Measurements from ENCODE around the gene RBBP5. TPM values are rescaled to one million over a fixed set of nuclear protein-coding genes. Genes with fewer than 3 reads are reported as not detected.
A peak's percentile ranks its signal among the peaks of the same experiment; 100 is the strongest.

Gene RBBP5
- total RNA-seq, 1 experiment from 2014 or later = 33.5 TPM

DNA sequence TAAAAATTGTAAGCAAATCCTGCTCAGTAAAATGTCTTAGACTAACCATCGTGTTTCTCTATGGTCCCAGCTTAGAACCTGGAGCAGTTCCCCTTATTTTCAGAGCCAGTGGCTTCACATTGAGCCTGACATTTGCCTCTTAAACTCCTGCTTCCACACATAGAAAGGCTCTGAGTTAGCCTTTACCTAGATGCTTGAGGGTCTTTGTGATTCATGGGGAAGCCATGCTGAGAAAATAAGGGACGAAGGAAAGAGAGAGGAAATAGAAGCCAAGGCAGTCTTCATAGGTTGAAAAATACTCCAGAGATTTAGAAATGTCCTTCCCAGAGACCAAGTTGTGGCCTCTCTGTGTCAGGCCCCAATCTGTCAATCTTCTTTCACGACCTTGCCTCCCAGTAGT lies 16.1 kb upstream of the RBBP5 start:
- in situ Hi-C loops (cut with HindIII; ENCODE audit: low sequenced_read_pairs) = no loop called here
- DNase-seq (ENCODE audit: low spot score) = no peak

DNA sequence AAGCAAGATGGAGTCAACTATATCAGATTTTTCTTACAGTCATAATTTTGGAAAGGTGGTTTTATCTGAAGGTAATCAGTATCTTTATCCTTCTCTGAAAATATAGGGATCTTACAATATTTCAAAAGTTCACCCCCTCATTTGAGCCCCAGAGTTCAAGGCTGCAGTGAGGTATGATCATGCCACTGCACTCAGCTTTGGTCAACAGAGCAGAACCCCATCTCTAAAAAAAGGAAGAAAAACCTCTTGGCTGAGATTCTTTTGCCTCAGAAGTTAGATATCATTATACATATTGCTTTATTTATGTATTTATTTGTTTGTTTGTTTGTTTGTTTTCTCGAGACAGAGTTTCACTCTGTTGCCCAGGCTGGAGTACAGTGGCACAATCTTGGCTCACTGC lies 11.5 kb upstream of the RBBP5 start:
- no peak for DNase-seq (ENCODE audit: low spot score)
- in situ Hi-C loops (cut with HindIII; ENCODE audit: low sequenced_read_pairs) = no loop called here

DNA sequence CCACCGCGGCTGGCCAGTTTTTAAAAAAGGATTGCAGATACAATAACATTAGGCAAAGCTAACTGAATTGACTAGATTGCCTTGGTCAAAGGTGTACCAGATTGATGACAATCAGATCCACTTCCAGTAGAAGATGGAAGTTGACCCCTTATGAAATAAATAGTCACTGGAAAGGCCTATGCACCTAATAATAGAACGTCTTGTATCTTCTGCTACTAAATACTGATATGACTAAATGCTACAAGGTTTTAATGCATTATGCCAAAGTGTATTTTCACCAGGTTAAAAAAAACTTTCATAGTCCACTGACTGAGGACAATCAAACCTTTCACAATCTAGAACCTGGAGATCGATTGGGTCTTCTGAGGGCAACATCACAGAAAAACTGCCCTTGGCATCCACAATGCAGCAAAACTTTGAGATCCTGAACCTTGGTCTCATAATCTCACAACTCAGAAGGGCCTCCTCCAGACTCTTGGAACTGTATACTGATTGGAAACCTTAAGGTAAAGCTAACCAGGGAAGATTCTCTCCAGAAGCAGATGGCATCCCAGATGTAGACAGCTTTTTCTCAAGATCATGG lies 7.8 kb upstream of the RBBP5 start:
- no peak for DNase-seq (ENCODE audit: low spot score)
- in situ Hi-C loops (cut with HindIII; ENCODE audit: low sequenced_read_pairs) = no loop called here

DNA sequence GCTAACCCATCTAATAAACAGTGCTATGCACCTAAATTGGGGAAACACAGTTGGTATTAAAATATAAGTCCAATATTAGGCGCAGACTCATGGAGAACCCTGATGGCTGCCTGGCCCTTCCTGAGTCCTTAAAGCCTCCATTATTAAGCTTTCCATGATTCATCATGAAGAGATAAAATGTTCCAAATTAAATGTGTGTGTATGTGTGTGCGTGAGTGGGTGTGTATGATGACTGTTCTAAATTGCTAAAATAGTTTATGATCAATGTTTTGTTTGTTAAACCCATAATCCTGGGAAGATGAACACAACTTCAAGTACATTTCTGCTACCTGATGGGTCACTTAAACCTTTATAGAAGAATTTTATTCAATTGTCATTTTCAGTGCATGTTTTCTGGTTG lies 6.3 kb upstream of the RBBP5 start:
- no peak for DNase-seq (ENCODE audit: low spot score)
- in situ Hi-C loops (cut with HindIII; ENCODE audit: low sequenced_read_pairs) = no loop called here

DNA sequence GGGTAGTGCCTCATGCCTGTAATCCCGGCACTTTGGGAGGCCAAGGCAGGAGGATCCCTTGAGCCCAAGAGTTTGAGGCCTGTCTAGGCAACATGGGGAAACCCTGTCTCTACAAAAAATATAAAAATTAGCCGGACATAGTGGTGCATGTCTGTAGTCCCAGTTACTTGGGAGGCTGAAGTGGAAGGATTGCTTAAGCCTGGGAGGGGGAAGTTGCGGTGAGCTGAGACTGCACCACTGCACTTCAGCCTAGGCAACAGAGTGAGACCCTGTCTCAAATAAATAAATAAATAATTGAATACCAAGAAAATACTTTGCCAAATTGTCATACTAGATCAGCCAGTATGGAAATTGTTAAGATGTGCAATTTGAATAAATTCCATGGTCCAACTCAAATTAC lies 5.9 kb upstream of the RBBP5 start:
- no peak for DNase-seq (ENCODE audit: low spot score)
- in situ Hi-C loops (cut with HindIII; ENCODE audit: low sequenced_read_pairs) = no loop called here

DNA sequence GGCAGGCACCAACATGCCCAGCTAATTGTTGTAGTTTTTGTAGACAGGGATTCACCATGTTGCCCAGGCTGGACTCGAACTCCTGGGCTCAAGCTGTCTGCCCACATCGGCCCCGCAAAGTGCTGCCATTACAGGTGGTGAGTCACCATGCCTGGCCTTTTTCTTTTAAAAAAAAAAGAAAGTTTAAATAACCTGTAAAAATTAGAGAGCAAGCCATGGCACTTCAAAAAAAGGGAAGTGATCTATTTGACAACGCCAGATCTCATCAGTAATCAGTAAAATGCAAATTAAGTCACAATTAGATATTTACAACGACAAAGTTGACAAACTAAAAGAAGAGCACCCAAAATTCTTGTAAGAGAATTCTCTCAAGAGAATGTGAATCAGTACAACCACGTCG lies 2.9 kb upstream of the RBBP5 start:
- in situ Hi-C loops (cut with HindIII; ENCODE audit: low sequenced_read_pairs) = no loop called here
- DNase-seq (ENCODE audit: low spot score) = no peak

DNA sequence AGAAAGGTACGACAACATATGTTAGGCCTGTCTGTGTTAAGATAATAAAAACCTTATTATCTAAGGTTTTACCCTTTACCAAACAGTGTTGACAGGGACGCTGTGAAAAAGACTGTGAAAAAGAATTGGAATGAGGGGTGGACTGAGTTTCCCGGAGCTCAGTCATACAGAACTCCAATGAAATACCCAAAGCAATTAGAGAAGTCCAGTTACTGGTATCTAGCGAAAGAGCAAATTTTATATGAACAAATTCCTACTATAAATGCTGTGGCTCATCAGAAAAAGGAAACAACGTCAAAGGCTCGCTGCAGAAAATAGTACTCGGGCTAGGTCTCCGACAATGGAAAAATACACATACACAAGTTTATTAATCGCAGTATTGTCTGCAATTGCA lies 708 bp upstream of the RBBP5 start:
- in situ Hi-C loops (cut with HindIII; ENCODE audit: low sequenced_read_pairs) = no loop called here

DNA sequence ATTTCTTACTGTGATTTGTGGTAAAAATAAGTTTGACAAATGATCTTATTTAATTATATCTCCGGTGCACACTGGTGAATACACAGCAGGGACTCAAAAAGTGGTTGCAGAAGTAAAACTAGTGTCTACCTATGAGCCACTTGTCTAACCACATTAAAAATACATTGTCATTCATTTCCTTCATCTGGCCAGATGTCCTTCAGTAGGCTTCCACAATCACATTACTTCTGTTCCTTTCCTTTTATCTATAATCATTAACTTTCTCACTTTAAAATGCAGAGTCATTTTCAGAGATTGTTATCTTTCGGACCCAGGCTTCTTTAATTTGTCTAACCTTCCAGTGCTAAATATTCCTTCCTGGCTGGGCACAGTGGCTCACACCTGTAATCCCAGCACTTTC lies 3.0 kb downstream of the RBBP5 start:
- no peak for DNase-seq (ENCODE audit: low spot score)
- in situ Hi-C loops (cut with HindIII; ENCODE audit: low sequenced_read_pairs) = no loop called here

More for the DNA sequence above, 708 bp upstream of the RBBP5 start:
- no peak for DNase-seq (ENCODE audit: low spot score)

DNA sequence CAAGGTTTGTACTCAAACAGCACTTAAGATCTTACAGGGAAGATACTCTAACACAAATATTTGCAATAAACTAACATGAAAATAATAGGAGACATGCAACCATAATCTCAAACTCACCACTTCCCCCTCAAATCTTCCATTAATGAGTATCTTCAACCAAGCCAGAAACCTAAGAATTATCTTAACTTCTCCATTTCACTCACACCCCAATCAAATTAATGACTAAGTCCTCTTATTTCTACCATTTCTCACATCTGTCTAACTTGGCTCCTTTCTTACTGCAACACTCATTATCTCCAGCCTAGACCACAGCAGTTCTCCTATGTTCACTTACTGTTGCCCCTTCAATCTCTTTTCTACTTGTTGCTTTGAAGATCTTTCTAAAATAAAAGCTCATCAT lies 10.4 kb downstream of the RBBP5 start:
- in situ Hi-C loops (cut with HindIII; ENCODE audit: low sequenced_read_pairs) = no loop called here
- DNase-seq (ENCODE audit: low spot score) = no peak

DNA sequence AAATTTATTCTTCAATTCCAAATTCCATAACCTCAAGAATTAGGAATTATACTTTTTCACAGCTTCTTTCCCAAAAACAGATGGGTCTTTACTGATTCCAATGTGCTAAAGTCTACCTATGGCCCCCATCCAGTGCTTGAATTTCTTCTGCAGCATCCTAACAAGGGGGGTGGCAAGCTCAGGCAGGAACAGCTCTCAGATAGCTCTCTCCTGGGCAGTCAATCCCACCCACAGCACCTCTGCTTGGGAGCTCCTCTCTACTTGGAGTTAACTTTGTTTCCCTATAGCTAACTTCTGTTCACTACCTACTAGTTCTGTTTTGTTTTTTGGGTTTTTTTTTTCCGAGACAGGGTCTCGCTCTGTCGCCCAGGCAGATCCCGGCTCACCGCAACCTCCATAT lies 12.1 kb downstream of the RBBP5 start:
- DNase-seq (ENCODE audit: low spot score) = no peak
- in situ Hi-C loops (cut with HindIII; ENCODE audit: low sequenced_read_pairs) = no loop called here

DNA sequence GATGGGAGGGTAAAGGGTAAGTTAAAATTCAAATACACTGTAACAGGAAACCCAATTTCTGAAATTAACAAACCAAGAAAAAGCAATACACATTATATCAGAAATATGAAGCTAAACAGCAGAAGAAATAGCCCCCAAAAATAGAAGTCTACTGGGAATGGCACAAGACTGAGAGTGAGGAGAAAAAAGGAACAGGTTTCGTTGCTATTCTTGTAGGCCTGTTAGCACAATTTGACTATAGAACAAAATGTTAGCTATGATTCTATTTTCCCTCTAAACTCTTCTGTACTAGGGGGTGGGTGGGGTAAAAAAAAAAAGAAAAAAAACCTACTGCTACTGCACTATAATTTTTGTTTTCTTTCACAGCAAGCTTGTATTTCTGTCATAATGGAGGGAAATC lies 12.5 kb downstream of the RBBP5 start:
- in situ Hi-C loops (cut with HindIII; ENCODE audit: low sequenced_read_pairs) = no loop called here
- DNase-seq (ENCODE audit: low spot score) = no peak

DNA sequence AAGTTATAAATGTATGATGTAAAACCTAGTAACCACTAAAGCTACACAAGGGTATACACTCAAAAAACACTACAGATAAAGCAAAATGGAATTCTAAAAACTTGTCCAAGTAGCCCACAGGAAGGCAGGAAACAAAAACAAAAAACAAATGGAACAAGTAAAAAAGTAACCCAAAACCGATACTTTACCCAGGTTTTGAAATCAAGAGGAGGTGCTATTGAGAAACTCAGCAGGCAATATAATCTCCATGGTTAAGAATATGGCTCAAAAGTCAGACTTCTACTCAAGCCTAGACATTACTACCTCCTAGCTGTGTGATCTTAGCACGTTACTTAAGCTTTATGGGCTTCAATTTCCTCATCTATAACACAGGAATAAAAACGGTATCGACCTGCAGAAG lies 13.3 kb downstream of the RBBP5 start:
- DNase-seq (ENCODE audit: low spot score) = no peak
- in situ Hi-C loops (cut with HindIII; ENCODE audit: low sequenced_read_pairs) = no loop called here

DNA sequence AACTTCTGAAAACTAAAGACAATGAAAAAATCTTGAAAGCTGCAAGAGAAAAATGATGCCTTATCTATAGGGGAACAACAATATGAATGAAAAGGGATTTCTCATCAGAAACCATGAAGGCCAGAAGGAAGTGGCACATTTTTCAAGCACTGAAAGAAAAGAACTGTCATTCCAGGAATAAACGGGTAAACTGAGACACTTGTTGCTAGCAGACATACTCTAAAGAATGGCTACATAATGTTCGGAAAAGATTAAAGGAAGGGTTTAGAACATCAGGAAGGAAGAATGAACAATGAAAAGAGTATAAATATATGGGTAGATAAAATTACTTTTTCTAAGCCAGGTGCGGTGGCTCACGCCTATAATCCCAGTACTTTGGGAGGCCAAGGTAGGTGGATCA lies 14.5 kb downstream of the RBBP5 start:
- DNase-seq (ENCODE audit: low spot score) = no peak
- in situ Hi-C loops (cut with HindIII; ENCODE audit: low sequenced_read_pairs) = no loop called here

DNA sequence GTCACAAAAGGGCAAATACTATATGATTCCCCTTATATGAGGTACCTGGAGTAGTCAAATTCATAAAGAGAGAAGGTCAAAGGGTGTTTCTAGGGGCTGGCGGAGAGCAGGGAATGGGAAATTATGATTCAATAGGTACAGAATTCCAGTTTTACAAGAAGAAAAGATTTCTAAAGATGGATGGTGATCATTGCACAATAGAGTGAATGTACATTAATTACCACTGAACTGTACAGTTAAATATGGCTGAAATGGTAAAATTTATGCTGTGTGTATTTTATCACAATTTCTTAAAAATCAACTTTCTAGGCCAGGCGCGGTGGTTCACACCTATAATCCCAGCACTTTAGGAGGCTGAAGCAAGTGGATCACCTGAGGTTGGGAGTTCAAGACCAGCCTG lies 19.4 kb downstream of the RBBP5 start:
- in situ Hi-C loops (cut with HindIII; ENCODE audit: low sequenced_read_pairs) = no loop called here
- DNase-seq (ENCODE audit: low spot score) = no peak

DNA sequence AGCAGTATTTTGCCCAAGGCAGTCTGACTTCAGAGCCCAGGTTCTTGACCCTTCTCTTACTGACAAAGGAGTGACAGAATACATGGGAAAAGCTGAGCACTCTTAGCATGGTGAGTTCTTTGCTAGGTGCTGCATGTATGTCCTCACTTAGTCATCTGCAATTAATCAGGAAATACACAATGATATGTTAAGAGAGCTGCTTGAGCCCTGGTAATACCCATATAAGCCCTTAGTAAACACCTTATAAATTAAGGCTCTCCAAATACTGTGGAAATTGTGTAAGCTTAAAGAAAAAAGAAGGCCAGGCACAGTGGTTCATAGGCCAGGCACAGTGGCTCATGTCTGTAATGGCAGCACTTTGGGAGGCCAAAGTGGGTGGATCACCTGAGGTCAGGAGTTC lies 23.5 kb downstream of the RBBP5 start:
- no peak for DNase-seq (ENCODE audit: low spot score)
- in situ Hi-C loops (cut with HindIII; ENCODE audit: low sequenced_read_pairs) = no loop called here

DNA sequence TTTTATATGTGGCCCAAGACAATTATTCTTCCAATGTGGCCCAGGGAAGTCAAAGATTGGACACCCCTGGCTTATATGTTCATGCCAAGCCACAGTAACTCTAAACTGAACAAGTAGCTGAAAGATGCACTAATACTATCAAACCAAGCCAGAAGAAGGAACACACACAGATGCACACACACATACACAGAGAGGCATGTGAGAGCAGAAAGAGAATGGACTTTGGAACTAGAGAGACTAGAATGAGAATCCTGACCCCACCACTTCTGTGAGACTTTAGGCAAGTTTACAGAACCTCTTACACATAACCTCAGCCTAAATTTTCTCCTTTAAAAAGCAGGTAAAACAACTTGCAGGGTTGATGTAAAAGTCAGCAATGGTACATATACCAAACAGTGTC lies 26.4 kb downstream of the RBBP5 start:
- in situ Hi-C loops (cut with HindIII; ENCODE audit: low sequenced_read_pairs) = no loop called here
- no peak for DNase-seq (ENCODE audit: low spot score)

DNA sequence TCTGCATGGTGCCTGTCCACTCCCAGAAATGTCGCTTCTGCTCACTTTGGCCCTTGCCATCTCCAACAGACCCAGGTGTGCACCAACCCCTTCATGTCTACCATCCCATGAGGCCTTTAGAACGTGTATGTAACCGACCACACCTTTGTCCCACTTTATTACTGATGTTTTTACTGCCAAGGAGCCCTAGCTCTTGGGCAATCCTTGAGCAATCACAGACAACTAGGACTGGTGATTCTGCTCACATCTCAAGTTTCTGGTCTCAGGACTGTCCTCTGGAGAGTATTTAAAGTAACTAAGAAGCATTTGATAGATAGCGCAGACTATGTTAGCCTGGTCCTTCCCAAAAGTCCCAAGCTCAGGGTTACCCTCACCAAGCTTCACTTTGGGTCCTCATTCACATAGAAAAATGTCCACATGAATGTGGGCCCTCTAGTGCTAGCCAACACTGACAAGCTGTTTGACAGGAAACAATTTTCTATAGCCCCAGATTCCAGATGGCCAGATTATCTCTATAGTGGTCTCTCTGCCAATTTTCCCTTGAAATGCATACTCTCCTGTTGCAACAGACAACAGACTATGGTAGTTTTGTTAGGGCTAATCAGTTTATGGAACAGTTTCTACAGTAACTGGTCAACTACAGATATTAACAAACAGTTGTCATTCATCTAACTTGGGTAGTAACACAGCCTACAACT lies 30.6 kb downstream of the RBBP5 start:
- DNase-seq (ENCODE audit: low spot score) = peak; percentile 73
- in situ Hi-C loops (cut with HindIII; ENCODE audit: low sequenced_read_pairs) = no loop called here

DNA sequence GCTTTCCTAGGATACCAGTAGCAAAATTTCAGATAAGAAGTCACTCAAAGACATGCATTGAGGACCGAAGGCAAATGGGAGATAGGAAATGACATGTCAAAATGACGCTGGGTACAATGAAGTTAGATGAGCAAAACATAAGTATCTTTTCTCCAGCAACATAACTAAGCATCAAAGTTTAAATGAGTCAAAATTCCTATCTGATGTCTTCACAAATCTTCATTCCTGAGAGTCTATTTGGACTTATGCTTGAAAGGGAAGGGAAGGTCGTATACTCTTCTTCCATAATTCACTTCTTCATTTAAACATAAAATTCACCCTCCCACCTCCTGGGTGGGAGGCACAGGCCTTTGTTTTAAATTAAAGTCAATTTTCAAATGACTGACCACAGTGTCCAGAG lies 33.4 kb downstream of the RBBP5 start:
- in situ Hi-C loops (cut with HindIII; ENCODE audit: low sequenced_read_pairs) = no loop called here

DNA sequence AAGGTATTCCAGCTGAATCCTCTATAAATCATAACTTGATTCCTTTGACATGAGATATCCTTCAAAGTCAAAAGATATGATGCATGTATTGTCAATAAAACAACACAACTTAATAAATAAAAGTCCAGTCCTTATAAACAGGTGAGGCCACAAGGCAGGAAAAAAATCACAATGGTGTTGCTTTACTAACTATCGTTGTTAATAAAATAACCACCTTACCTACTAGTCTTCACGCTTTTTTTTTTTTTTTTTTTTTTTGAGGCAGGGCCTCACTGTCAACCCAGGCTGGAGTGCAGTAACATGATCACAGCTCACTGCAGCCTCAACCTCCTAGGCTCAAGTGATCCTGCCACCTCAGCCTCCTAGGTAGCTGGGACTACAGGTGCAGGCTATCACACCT lies 37.4 kb downstream of the RBBP5 start, which contains the start of gene TMEM81:
TMEM81 (minus strand) TSS at position 101 of the 400 bp plus-strand sequence. CDS start 140 bp downstream, outside the sequence.
- no peak for DNase-seq (ENCODE audit: low spot score)
- in situ Hi-C loops (cut with HindIII; ENCODE audit: low sequenced_read_pairs) = no loop called here

More for the DNA sequence above, 33.4 kb downstream of the RBBP5 start:
- DNase-seq (ENCODE audit: low spot score) = no peak

DNA sequence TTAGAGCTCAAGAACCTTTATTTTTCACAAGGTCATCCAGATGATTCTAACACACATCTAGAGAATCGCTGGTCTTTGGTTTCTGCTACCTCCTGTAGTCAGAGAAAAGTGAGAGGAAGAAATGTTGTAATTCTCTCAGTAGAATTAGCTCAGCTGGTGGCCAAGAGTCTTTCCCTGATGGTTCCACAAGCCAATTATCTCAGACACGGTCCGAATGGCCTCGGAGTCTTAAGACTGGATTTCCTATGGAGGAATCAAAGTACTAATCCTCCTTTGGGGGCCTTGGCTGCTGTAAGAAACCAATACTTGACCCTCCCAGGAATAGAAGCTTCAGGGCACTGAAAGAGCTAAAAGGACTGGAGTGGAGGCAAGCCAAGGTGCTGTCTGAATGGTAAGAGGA lies 39.3 kb downstream of the RBBP5 start:
- no peak for DNase-seq (ENCODE audit: low spot score)
- in situ Hi-C loops (cut with HindIII; ENCODE audit: low sequenced_read_pairs) = no loop called here

DNA sequence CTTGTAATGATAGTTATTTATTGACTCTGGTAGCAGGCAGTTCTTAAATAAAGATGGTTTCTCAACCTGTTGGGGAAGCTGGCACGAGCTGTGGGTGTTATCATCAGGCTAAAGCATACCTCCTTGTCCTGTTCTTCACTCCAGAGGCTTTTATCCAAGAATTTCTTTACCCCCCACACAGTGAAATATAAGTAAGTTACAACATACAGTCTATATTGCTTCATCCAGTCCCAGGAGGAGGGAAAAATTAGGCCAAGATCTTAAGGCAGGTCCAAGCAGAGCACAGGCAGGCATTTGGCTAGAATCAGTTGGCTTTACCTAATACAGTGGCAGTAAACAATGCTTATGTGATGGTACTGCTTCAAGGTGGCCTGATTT lies 43.9 kb downstream of the RBBP5 start:
- in situ Hi-C loops (cut with HindIII; ENCODE audit: low sequenced_read_pairs) = no loop called here
- DNase-seq (ENCODE audit: low spot score) = no peak

All from G401 (cell line).